PC-9 (cell line): ENCODE data around the gene CREBL2. TPM values are rescaled to one million over a fixed set of nuclear protein-coding genes. Genes with fewer than 3 reads are reported as not detected.
"Not testable (repeated sequence)": the region's sequence is repeated elsewhere in the genome, so short reads cannot be mapped to it uniquely, and the experiment has no call there.

Source experiments
- BruUV-seq: library from RNA; stranded (reverse); fragments of 400-500 nt; replicated peaks from 2 replicates; lab custom pipeline; 2021; lab: Mats Ljungman, UMichigan
- CTCF ChIA-PET: fragments of 300-600 bp; sonication (Branson Sonifier 250); formaldehyde crosslinking; loops from one replicate; lab custom pipeline; 2022; ENCODE audit warnings: antibody characterized with exemption; lab: Charles Lee
- POLR2A ChIA-PET: fragments of 300-600 bp; sonication (Branson Sonifier 250); formaldehyde crosslinking; loops from one replicate; lab custom pipeline; 2022; ENCODE audit warnings: antibody characterized with exemption; ENCODE audit not compliant: unreplicated experiment; lab: Charles Lee
- DNase-seq, 2 experiments: peaks; one replicate each; pipeline versions ENCODE4 v3.0.0 to v3.0.0-alpha.2; 2015 to 2022; ENCODE audit warnings: mixed read lengths in 1 of 2
- H2AFZ ChIP-seq: fragments of 200-600 bp; sonication (generic); 2 replicates; pipeline ENCODE4 v1.8.1; 2017; ENCODE audit warnings: antibody characterized with exemption
- H3F3A ChIP-seq: fragments of 200-600 bp; sonication (generic); 2 replicates; pipeline ENCODE4 v1.8.1; 2017; ENCODE audit warnings: antibody characterized with exemption, mild to moderate bottlenecking, low read depth; ENCODE audit not compliant: insufficient read depth
- H3K27ac ChIP-seq: fragments of 200-600 bp; sonication (generic); 2 replicates; pipeline ENCODE4 v1.6.1; 2016; ENCODE audit warnings: mixed run types
- H3K27me3 ChIP-seq: fragments of 200-600 bp; sonication (generic); 2 replicates; pipeline ENCODE4 v1.6.1; 2016; ENCODE audit warnings: low read depth, mixed run types; ENCODE audit not compliant: insufficient read depth
- H3K36me3 ChIP-seq: fragments of 200-600 bp; sonication (generic); 2 replicates; pipeline ENCODE4 v1.6.1; 2016; ENCODE audit warnings: low read depth, mixed run types
- H3K4me1 ChIP-seq: fragments of 200-600 bp; sonication (generic); replicated peaks from 2 replicates; pipeline ENCODE4 v1.6.1; 2016; ENCODE audit warnings: mixed run types; ENCODE audit not compliant: insufficient read depth
- H3K4me2 ChIP-seq: fragments of 200-600 bp; sonication (generic); 2 replicates; pipeline ENCODE4 v1.6.1; 2017; ENCODE audit warnings: mixed run types
- H3K4me3 ChIP-seq: fragments of 200-600 bp; sonication (generic); 2 replicates; pipeline ENCODE4 v1.6.1; 2016; ENCODE audit warnings: mixed run types
- H3K79me2 ChIP-seq: fragments of 200-600 bp; sonication (generic); 2 replicates; pipeline ENCODE4 v1.6.1; 2017; ENCODE audit warnings: low read depth, mixed run types
- H3K9me2 ChIP-seq: fragments of 200-600 bp; sonication (generic); 2 replicates; pipeline ENCODE4 v1.8.1; 2017; ENCODE audit warnings: mild to moderate bottlenecking; ENCODE audit not compliant: insufficient read depth
- H3K9me3 ChIP-seq: fragments of 200-600 bp; sonication (generic); 2 replicates; pipeline ENCODE4 v1.8.1; 2016; ENCODE audit warnings: low read depth; ENCODE audit not compliant: insufficient read depth
- H4K20me1 ChIP-seq: fragments of 200-600 bp; sonication (generic); 2 replicates; pipeline ENCODE4 v1.8.1; 2017; ENCODE audit not compliant: insufficient read depth
- CTCF ChIP-seq: fragments of 200-600 bp; sonication (generic); conservative IDR thresholded peaks from 2 replicates; pipeline ENCODE4 v1.6.1; 2017; ENCODE audit warnings: mixed run types, antibody characterized with exemption, mild to moderate bottlenecking, moderate library complexity
- EZH2 ChIP-seq: fragments of 200-600 bp; sonication (generic); IDR thresholded peaks from 2 replicates; pipeline ENCODE4 v1.8.0; 2017; ENCODE audit warnings: antibody characterized with exemption, low read depth
- intact Hi-C: fragments of 100-400 bp; cut with micrococcal nuclease; formaldehyde crosslinking; loops from one replicate; pipeline ENCODE4 v1.10.0; 2022; ENCODE audit not compliant: unreplicated experiment
- total RNA-seq: library from RNA; stranded (reverse); gene quantifications from 2 replicates; pipeline ENCODE4 v1.2.3, GENCODE V29; 2021

The CREBL2 gene
- total RNA-seq, 1 experiment from 2014 or later, result 30.3 TPM

DNA sequence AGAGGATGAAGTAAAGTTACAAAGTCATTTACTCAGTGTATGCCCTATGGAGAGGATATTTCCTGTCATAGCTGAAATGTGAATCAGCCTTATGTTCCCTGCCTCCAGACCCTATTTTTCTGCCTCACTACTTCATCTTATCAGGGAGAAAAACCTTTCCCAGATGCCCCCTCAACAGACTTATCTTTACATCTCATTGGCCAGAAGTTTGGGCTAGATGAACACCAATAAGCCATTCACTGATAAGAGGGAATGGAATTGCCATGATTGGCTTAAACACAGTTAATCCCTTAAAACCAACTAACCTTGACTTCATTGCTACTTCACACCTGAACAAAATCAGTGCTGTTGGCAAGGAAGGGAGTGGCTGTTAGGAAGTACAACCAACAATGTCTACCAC, 40.1 kb downstream of the CREBL2 start:
- POLR2A ChIA-PET, result no interaction called here
- CTCF ChIA-PET, result no interaction called here

DNA sequence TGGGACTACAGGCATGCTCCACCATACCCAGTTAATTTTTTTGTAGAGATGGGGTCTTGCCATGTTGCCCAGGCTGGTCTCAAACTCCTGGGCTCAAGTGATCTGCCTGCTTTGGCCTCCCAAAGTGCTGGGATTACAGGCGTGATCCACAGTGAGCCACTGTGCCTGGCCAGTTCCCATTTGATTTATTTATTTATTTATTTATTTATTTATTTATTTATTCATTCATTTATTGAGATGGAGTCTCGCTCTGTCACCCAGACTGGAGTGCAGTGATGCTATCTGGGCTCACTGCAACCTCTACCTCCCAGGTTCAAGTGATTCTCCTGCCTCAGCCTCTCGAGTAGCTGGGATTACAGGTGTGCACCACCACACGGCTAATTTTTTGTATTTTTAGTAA, 41.0 kb downstream of the CREBL2 start:
- H3K9me3 ChIP-seq, result peaks cover 27% of the 10 kb centered on the region; the same call in 1 of the 2 replicates
- H3K4me3 ChIP-seq, H3F3A ChIP-seq, DNase-seq, intact Hi-C loops, H3K79me2 ChIP-seq, H4K20me1 ChIP-seq, H3K4me2 ChIP-seq, H3K9me2 ChIP-seq, H3K27ac ChIP-seq, BruUV-seq, CTCF ChIA-PET, H3K27me3 ChIP-seq, POLR2A ChIA-PET, H3K4me1 ChIP-seq, H2AFZ ChIP-seq, H3K36me3 ChIP-seq: not testable (repeated sequence)

More for the DNA sequence above, 40.1 kb downstream of the CREBL2 start:
- TF ChIP-seq EZH2 (no peak), CTCF (no peak)
- Histone ChIP-seq H4K20me1 (no peaks in the 10 kb centered on the region), H3K79me2 (no peaks in the 10 kb centered on the region), H2AFZ (no peak overlapping the region), H3K27me3 (no peaks in the 10 kb centered on the region), H3K4me1 (no peaks in the 10 kb centered on the region), H3F3A (no peaks in the 10 kb centered on the region), H3K4me3 (no peak overlapping the region), H3K27ac (no peak overlapping the region), H3K4me2 (0 out of 2 replicates have a peak overlapping the region, but pooled peaks have one; percentile 21), H3K9me3 (peaks cover 32% of the 10 kb centered on the region; the same call in 1 of the 2 replicates), H3K9me2 (no peaks in the 10 kb centered on the region), H3K36me3 (no peaks in the 10 kb centered on the region)
- BruUV-seq, result no TSS peak
- intact Hi-C loops, result no loop called here
- DNase-seq, result no peak

- Histone ChIP-seq H3K36me3 (no peaks in the 10 kb centered on the region), H3F3A (no peaks in the 10 kb centered on the region), H3K4me3 (no peak overlapping the region), H3K27ac (no peak overlapping the region), H3K9me2 (no peaks in the 10 kb centered on the region), H3K4me1 (no peaks in the 10 kb centered on the region), H3K4me2 (no peak overlapping the region), H4K20me1 (no peaks in the 10 kb centered on the region), H3K27me3 (no peaks in the 10 kb centered on the region), H3K9me3 (peaks cover 16% of the 10 kb centered on the region; the same call in 1 of the 2 replicates), H3K79me2 (no peaks in the 10 kb centered on the region), H2AFZ (no peak overlapping the region)
- TF ChIP-seq CTCF (no peak), EZH2 (no peak)
- POLR2A ChIA-PET, result interaction anchor here (0.6 kb wide), 1 partner anchor 49 kb away, joined by 3 read pairs; no protein-coding TSS in a partner anchor
- CTCF ChIA-PET, result no interaction called here
- intact Hi-C loops, result no loop called here
- DNase-seq, result no peak
- BruUV-seq, result no TSS peak
Measured at GRCh38 chr12:12653922-12654321, 42.2 kb downstream of the CREBL2 start.
